Activated effector memory CD4-positive, alpha-beta T cell treated with Interleukin-2 at 50 U/mL for 16 hours (primary cell): ENCODE data around the gene CEP120.
"Not testable (repeated sequence)": the region's sequence is repeated elsewhere in the genome, so short reads cannot be mapped to it uniquely, and the experiment has no call there.

Experiments used
- DNase-seq: peaks from one replicate; pipeline ENCODE4 v3.0.0-alpha.2; 2020

The CEP120 gene

DNA sequence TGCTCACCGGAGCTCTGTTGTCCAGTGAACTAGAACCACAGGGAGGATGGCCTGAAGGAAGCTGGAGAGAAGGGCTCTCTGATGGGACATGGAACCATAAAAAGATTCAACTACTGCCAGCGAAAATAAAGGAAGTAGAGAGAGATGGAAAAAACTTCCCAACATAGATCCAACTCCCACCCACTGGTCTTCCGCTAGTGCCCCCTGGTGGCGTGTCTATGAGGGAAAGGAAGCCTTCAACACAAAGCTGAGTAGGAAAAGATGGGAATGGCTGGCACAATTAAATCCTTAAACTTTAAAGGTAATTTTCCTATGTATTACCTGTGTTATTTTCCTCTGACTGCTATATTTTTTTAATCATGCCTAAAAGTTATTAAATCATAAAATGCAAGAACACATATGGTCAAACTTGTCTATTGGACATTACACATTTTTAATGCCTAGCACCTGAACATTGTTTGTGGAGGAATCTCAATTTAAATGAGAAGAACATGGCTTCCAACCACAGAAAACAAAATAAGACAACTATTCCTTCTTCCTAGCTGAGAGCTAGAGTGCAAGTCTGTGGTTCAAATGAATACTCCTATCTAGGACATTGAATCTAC is 51.5 kb downstream of the CEP120 start:
- DNase-seq = no peak

DNA sequence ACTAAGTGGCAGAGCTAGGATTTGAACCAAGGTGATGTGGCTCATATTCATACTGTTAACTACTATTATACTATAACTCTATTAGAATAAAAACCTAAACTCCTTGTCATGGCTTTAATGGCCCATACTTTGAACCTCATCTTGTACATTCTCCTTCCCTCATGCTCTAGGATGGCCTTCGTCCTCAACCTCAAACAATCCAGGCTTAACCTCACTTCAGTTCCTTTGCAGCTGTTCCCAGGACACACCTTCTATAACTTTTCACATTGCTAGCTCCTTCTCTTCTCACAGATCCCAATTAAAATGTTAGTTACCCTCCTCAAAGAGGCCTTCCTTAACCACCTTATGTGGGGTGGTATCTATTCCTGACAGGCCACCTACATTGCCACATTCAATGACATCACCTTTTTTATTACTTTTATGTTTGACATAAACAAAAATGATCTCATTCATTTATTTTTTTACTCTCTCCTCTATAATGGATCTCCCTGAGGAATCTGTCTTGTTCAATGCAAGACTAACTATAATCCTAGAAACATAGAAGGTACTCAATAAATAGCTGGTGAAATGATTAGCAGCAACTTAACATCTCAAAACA is 53.7 kb downstream of the CEP120 start:
- no peak for DNase-seq

DNA sequence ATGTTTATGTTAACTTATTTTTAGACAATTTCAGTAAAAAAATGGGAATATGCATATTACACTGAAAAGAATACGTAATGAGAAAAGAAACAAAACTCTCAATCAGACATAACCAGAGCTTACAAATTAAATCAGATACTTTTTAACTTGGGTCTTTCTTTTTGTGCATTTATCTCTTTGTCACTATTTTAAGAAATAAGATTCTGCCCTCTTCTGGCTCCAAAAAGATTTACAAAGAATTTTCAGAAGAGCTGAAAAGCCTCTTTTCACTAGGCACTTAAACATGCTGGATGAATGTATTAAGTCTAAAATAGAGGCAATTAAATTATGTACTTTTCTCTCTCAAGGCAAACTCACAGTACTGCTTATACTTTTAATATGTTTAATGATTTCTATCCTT is 55.5 kb downstream of the CEP120 start:
- no peak for DNase-seq

DNA sequence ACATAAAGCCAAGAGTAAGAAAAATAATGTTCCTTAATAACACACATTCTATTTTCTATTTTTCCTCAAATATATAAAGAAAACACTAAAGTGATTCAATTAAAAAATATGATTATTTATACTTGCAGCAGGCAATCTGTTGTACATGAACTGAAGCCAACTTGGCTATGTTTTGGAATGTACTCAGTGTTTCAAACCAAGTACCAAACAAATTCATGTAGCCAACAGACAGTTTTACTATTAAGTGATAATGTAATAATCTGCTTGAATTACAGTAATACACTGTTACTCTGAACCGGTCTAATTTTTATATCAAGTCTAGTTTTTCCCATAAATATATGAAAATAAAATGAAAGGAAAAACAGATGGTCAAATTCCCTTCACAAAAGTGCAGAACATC is 58.0 kb downstream of the CEP120 start:
- DNase-seq = no peak

DNA sequence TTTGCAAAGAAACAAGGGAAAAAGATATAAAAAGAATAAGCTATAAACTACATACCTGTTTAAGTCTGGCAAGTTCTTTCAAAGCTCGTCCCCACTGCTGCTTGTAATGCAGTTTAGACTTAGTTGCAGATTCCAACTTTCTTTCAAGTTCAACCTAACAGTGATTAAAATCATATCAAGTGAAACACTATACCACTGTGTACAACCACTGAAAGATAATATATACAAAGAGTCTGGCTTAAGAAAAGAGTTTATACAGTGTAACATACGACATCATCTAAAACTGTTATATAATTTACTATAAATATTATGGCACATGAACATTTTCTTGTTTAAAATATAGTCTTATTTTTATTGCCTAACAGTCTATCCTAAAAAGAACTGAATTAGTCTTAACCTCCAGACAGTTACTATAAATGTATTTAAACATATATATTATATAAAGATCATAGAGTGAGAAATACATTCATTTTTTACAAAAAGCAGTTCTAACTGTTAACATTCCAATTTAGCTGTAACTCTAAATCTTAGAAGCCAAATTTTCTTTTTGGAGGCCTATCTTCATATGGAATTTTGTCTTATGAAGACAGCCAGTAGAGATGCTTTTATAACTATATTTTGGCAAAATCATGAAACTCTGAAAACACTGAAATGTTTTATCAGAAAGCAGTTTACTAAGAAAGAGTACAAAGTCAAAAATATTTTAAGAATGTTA is 58.6 kb downstream of the CEP120 start:
- DNase-seq = no peak

DNA sequence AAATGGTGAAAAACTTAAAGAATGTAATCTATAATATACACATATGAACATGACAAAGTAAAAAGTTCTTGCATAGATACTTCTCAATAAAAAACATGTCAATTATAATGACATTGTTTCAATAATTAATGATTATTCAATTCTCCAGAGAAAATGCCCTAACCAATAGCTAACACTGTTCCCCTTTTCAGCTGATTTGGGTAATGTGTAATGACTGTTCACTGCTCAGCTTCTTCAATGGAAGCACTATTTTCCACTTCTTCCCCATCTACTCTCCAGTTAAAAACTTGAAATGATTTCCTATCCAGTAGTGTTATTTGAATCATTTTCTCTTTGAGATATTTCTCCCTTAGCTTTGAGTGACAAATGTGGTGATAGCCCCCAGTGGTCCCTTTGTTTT is 62.3 kb downstream of the CEP120 start:
- no peak for DNase-seq

DNA sequence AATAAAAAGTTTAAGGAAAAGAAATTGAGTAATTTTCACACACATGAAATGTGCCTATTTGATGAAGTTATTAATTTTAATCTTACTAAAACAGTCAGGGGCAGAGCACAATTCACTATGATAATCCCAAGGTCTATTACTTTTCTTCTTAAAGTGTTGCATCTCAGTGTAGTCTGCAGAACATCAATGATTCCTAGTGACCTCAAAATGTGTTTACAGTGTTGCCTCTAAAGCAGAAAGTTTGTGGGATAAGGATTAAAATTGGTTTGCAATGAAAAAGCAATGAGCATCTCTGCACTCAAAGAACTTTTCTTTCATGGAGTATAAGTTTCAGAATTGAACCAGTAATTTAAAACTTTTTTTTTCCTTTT is 63.0 kb downstream of the CEP120 start:
- DNase-seq = no peak

DNA sequence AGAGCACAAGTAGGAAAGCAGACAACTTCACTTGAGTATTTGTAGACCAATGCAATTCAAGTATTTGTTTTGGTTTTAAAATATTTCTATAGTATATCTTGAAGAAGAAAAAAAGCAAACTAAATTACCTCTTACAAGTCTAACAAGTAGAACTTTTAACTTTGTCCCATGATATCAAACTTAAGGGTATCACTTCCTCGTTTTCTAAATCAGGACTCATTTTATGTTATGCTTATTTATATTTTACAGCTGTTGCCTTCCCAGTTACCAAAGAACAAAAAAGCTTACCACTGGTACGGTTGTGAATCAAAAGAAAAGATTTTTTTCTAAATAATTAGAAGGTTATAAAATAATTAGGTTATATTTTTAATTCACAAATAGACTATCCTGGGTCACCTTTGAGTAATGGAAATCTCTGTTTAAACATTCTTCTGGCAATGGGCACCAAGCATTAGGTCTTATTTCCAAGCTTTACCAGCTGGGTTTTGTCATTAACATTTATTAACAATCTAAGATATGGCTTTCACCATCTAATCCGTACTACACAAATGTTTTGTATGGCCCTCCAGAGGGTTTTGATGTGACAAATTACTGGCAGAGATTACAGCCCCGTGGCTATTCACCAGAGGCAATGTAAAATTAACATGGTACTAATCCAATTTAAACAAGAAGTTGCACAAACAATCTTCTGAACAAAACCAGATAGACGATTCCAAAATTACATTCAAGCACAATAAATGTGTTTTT is 63.6 kb downstream of the CEP120 start:
- no peak for DNase-seq

DNA sequence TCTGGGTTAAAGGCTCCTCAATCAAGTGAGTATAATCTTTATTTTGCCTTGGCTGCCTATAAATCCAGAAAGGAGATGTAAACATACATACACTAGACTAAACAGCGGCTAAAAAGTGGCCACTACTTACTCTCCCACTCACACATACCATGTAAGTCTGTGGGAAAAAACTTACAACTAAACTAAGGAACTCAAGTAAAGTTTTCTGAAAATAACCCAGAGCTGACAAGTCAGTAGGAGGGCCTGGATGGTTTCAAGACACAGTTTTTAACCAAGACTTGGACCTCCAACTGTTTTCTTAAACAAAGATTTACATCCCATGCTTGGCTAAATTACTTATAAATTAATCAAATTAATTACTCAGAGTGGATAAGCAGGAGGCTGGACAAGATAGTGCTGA is 64.5 kb downstream of the CEP120 start:
- DNase-seq = no peak

DNA sequence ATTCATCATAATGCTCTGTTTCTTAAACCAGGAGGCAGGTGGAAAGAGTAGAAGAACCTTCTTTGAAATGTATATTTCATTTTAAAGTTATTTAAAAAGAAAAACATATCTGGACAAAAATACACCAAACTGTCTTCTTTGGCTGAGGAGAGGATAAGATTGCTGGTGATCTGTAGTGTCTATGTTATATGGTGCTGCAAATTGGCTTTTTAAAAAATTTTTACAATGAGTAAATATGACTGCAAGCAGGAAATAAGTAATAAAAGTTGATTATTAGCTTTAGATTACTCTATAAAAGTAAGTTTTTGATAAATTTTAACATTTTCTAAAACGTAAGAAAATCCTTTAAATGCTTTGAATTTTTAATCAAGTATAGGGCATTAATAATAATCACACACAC is 64.9 kb downstream of the CEP120 start:
- DNase-seq = no peak

DNA sequence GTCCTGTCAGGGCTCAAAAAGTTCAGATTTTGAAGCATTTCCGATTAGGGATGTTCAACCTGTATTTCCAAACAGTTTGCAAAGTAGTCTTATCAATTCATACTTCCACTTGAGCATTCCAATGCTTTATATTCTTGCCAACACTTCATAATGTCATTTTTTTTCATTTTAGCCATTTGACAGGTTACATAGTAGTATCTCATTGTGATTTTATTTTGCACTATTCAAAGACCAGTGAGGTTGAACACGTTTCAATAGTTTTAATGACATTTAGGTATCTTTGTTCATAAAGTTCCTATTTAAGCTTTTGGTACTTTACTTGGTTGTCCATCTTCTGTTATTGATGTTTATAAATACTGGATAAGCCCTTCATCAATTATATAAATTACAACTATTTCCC is 71.4 kb downstream of the CEP120 start:
- DNase-seq = no peak

DNA sequence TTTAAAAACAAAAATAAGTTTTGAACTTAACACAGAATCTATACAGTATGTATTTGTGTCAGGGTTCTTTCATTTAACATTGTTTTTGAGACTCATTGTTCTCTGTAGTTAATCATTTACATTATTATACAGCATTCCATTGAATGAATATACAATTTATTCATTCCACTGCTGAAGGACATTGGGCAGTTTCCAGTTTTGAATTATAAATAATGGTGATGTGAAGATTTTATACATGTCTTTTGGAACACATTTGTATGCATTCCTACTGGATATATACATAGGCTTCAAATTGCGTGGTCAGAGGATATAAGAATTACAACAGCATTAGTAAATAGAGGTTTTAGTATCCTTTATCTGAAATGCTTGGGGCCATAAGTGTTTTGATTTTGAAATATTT is 72.0 kb downstream of the CEP120 start:
- no peak for DNase-seq

DNA sequence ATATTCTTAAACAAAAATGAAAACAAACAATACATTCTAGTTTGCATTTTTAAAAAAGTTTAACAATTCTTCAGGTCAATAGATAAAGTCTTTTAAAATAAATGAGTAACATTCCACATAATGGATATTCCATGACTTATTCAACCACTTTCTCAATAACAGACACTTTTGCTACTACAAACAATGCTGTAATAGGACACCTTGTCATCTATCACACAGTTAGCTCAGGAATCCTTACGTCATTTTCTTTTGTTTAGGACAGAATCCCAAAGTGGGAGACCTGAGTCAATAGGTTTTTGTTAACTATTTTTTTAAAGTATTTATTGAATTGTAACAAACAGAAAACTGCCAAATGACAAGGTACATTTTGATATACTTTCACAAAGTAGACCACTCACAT is 72.5 kb downstream of the CEP120 start:
- DNase-seq = no peak

DNA sequence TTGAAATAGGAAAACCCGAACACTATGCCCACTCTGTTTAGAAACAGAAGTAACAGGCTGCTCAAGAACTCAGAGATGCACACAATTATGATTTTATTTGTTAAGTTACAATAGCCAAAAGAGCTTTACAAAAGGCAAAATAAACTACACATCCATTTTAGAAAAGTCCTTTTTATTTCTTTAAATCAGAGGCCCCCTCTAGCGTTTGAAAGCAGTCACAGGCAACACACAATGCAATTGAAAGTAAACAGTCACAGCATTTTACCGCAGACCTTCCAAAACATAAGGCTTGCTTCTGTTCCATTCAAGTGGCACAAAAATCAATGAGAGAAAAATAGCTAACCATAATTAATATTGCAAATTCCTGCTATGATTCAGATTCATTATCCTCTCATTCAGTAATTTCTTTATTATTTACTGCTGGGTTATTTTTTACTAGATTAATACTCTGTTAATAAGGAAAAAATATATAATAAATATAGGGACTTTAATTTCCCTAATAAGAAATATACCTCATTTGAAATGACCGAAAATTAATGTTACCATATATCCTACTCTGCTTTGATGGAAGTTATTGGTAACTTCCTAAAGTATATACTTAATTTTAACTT is 78.3 kb downstream of the CEP120 start:
- DNase-seq = no peak

DNA sequence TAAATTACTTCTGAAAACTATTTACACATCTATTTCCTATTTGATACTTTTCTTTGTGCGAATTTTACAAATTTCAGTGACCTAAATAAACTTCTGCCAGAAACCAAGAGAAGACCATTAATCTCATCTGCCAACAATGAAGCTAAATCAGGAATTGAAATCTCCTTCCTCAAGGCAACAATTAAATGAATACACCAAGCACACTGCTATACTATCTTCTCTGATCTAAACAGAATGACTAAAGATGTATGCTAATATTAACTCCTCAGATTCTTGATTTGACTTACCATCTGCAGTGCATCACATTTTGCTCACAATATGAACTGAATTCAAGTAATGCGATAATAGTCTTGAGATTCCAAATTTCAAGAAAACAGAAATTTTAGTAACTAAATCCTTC is 82.3 kb downstream of the CEP120 start:
- no peak for DNase-seq

DNA sequence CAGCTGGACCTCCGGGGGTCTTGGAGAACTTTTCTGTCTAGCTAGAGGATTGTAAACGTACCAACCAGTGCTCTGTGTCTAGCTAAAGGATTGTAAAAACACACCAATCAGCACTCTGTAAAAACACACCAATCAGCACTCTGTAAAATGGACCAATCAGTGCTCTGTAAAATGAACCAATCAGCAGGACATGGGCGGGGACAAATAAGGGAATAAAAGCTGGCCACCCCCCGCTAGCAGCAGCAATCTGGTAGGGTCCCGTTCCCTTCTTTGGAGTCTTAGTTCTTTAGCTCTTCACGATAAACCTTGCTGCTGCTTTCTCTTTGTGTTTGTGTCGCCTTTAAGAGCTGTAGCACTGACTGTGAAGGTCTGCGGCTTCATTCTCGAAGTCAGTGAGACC is 114.8 kb downstream of the CEP120 start:
- DNase-seq = not testable (repeated sequence)

DNA sequence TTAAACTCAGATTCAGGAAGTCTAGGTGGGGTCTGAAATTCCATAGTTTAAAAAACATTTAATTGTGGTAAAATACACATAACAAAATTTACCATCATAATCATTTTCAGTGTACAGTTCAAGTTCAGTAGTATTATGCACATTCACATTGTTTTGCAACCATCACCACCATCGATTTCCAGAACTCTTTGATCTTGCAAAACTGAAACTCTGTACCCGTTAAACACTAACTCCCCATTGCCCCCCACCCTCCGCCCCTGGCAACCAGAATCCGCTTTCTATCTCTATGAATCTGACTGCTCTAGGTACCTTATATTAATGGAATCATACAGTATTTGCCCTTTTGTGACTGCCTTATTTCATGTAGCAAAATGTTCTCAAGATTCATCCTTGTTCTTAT is 117.5 kb downstream of the CEP120 start:
- no peak for DNase-seq

DNA sequence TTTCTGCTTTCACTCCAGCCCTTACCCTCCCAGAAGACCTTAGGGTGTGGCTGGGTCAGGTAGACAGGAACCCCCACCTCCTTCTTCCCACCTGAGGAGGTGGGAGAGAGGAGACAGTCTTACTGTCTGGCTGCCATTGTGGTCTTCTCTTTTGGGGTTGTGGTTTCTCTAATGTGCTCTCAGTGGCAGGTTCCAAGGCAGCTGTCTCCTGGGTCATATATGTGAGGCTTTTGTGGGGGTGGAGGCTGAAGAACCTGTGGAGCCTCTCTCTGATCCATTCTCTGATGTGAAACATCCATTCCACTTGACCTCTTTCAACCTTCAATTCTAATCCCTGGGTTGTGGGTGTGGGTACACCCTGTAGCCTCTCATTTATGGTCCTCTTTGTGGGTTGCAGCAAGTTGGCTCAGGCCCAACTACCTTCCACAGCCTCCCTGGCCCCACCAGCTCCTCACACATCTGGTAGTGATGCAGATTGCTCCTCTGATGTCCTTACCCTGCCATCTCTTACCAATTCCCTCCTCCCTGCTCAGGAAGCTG is 118.4 kb downstream of the CEP120 start:
- DNase-seq = no peak

DNA sequence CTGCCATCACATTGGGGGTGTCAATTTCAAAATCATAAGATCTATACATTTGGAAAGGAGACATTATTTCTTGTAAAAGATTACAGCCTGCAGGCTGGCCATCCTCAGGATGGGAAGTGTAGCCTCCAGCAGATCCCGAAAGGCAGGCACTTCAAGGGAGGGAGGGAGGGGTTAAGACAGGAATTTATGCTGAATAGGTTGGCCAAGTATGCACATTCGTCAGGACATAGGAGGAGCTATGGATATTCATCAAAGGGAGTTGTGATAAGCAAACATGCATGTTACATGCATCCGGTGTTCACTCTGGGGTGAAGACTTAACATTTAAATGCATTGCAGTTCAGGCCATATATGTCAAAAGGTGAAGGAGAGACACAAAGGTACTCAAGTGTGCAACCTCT is 119.4 kb downstream of the CEP120 start:
- no peak for DNase-seq

DNA sequence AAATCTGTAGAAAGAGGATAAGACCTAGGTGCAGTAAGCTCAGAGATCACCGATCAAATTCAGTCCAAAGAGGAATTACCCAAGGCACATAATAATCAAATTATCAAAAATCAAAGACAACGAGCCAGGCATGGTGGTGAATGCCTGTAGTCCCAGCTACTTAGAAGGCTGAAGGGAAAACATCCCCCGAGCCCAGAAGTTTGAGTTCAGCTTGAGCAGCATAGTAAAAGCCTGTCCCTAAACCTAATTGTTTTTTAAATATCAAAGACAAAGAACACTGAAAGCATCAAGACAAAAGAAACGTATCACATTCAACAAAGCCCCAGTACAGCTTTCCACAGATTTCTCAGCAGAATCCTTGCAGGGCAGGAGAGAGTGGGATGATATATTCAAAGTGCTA is 122.9 kb downstream of the CEP120 start:
- DNase-seq = no peak

DNA sequence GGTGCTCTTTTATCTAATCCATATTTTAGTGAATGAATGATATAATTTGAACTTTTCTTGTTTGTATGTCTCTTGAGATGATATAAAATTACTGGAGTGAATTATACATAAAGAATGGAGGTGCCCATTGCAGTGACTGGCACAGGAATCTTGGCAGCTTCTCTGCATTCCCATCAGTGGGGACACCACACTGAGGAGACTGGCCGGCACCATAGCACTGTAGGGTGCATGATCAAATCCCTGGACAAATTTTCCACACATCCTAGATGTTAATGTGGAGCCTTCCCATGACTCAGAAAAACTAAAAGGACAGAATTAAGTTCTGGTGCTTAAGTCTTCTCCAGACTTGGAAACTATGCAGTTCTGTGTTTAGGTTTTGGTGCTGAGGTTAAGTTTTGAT is 124.1 kb downstream of the CEP120 start:
- DNase-seq = no peak

DNA sequence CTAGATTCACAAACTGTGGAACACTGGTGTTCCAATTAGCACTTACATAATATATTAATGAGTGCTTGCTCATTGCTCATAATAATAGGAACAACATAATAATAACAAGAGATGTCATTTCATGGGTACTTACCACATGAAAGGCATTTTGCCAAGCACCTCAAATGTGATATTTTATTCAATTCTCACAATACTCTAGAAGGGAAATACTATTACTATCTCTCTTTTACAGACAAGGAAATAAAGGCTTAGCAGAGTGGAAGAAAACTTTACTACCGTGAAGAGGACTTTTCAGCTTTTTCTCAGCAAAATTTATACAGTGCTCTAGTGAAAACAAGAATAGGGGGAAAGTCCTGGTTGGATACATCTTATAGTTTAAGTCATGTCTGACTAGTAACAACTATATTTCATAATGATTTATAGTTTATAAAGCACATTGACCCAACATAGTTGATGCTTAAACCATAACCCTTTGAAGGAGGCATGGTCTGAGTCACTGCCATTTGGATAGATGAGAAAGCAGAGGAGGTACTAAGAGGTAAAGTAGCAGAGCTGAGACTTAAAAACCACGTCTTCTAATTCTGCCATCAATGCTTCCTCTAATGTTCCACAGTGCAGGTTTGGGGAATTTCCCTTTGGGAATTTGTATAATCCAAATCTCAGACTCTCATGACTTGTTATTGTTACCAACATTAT is 124.7 kb downstream of the CEP120 start:
- DNase-seq = no peak

DNA sequence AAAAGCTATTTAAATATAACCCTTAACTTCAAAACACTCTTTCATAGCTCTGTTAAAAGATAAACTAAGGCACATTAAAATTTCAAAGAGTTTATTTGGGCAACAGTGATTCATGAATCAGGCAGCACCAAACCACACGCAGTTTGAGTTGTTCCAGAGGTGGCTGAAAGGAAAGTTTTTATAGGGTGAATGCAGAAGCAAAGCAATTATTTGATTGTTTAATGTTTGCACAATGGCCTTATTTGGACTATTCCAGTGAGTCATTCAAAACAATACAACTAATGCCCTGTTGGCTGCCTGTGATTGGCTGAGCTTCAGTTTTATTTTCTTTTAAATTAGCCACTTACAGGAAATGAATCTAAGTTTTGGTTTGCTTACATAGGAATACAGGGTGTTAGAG is 125.3 kb downstream of the CEP120 start:
- DNase-seq = no peak
